Fibroblast of lung (primary cell): ENCODE measurements around the gene ZNF775. TPM values are rescaled to one million over a fixed set of nuclear protein-coding genes. Genes with fewer than 3 reads are reported as not detected.

Experiments
- DNase-seq, 2 donors: peaks; one replicate each; pipeline versions ENCODE4 v3.0.0 to v3.0.0-alpha.2; 2010; ENCODE audit warnings: low read depth in 2 of 2
- H2AFZ ChIP-seq: 2 replicates; pipeline ENCODE4 v1.5.1; 2012; ENCODE audit warnings: low read length, control low read depth, inconsistent platforms
- H3K27ac ChIP-seq: 2 replicates; pipeline ENCODE4 v1.5.1; 2011; ENCODE audit warnings: low read length, control low read depth; ENCODE audit not compliant: insufficient read depth
- H3K27me3 ChIP-seq: 2 replicates; pipeline ENCODE4 v1.5.1; 2011; ENCODE audit warnings: mild to moderate bottlenecking, low read length; ENCODE audit not compliant: control insufficient read depth, insufficient read depth
- H3K36me3 ChIP-seq: 2 replicates; pipeline ENCODE4 v1.5.1; 2011; ENCODE audit warnings: low read length; ENCODE audit not compliant: control insufficient read depth, insufficient read depth
- H3K4me1 ChIP-seq: 2 replicates; pipeline ENCODE4 v1.5.1; 2011; ENCODE audit warnings: low read length; ENCODE audit not compliant: control insufficient read depth, insufficient read depth; ENCODE audit errors: extremely low read depth
- H3K4me2 ChIP-seq: 2 replicates; pipeline ENCODE4 v1.5.1; 2011; ENCODE audit warnings: low read length, control low read depth; ENCODE audit not compliant: insufficient read depth; ENCODE audit errors: extremely low read depth
- H3K4me3 ChIP-seq, 4 experiments: fragments of 200-600 bp in 1 of 4; sonication (generic) in 1 of 4; replicated peaks in 1 of 4; 2 replicates each; pipeline ENCODE4 v1.5.1; 2011 to 2016; ENCODE audit warnings: low read length in 4 of 4, low read depth in 3 of 4, mild to moderate bottlenecking in 3 of 4, control low read depth in 2 of 4, inconsistent platforms in 1 of 4, mixed read lengths in 1 of 4; ENCODE audit not compliant: insufficient read depth in 1 of 4; ENCODE audit errors: control extremely low read depth in 1 of 4
- H3K79me2 ChIP-seq: 2 replicates; pipeline ENCODE4 v1.5.1; 2012; ENCODE audit warnings: mild to moderate bottlenecking, low read length, inconsistent platforms; ENCODE audit not compliant: control insufficient read depth, insufficient read depth
- H3K9ac ChIP-seq: 2 replicates; pipeline ENCODE4 v1.5.1; 2011; ENCODE audit warnings: mild to moderate bottlenecking, low read length, control low read depth; ENCODE audit not compliant: insufficient read depth
- H3K9me3 ChIP-seq: 2 replicates; pipeline ENCODE4 v1.5.1; 2012; ENCODE audit warnings: low read depth, low read length; ENCODE audit not compliant: control insufficient read depth, insufficient read depth
- H4K20me1 ChIP-seq: 2 replicates; pipeline ENCODE4 v1.5.1; 2011; ENCODE audit warnings: low read length; ENCODE audit not compliant: control insufficient read depth, insufficient read depth; ENCODE audit errors: extremely low read depth
- EZH2 ChIP-seq: IDR thresholded peaks from 2 replicates; pipeline ENCODE4 v1.5.1; 2012; ENCODE audit warnings: low read length, control low read depth, mild to moderate bottlenecking; ENCODE audit errors: missing control alignments
- polyA plus RNA-seq, 2 donors: library from polyadenylated mRNA; depleted of rRNA in 1 of 2; stranded (reverse) in 1 of 2; unstranded in 1 of 2; fragments of >200 nt; gene quantifications; 2 replicates each; pipeline ENCODE4 v1.2.1, GENCODE V29; 2011 to 2012; ENCODE audit warnings: missing spikeins in 1 of 2
- total RNA-seq: library from RNA; depleted of rRNA; stranded (reverse); fragments of >200 nt; gene quantifications from 2 replicates; pipeline ENCODE4 v1.2.1, GENCODE V29; 2014
- TF ChIP-seq, protein P1 (sequence below), 2 donors: IDR thresholded peaks in 1 of 2; conservative IDR thresholded peaks in 1 of 2; 1 replicate in 1 of 2; 2 replicates in 1 of 2; pipeline ENCODE4 v1.5.1; 2011 to 2012; ENCODE audit warnings: low read length in 2 of 2, control low read depth in 1 of 2, inconsistent platforms in 1 of 2, low read depth in 1 of 2, mild to moderate bottlenecking in 1 of 2

ZNF775 gene
- total and polyA plus RNA-seq, 2 donors (not counting 1 experiment from before 2014, with no cell fraction given), result 1.2 to 9.6 TPM

- Histone ChIP-seq H3K9me3 (no peaks in the 10 kb centered on the region), H3K36me3 (no peaks in the 10 kb centered on the region), H3K27me3 (no peaks in the 10 kb centered on the region), H3K4me3 (no peak overlapping the region), H3K79me2 (no peaks in the 10 kb centered on the region), H3K27ac (no peak overlapping the region), H2AFZ (no peak overlapping the region), H3K4me2 (no peak overlapping the region), H4K20me1 (no peaks in the 10 kb centered on the region), H3K4me1 (no peaks in the 10 kb centered on the region), H3K9ac (no peak overlapping the region)
- DNase-seq, result no peak
- TF ChIP-seq, protein P1, sequence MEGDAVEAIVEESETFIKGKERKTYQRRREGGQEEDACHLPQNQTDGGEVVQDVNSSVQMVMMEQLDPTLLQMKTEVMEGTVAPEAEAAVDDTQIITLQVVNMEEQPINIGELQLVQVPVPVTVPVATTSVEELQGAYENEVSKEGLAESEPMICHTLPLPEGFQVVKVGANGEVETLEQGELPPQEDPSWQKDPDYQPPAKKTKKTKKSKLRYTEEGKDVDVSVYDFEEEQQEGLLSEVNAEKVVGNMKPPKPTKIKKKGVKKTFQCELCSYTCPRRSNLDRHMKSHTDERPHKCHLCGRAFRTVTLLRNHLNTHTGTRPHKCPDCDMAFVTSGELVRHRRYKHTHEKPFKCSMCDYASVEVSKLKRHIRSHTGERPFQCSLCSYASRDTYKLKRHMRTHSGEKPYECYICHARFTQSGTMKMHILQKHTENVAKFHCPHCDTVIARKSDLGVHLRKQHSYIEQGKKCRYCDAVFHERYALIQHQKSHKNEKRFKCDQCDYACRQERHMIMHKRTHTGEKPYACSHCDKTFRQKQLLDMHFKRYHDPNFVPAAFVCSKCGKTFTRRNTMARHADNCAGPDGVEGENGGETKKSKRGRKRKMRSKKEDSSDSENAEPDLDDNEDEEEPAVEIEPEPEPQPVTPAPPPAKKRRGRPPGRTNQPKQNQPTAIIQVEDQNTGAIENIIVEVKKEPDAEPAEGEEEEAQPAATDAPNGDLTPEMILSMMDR (conservative IDR thresholded peaks at IDR 0.05 in 1 of 2, IDR thresholded peaks at IDR 0.05 in 1 of 2; ENCODE audit: low read depth in 1 of 2, low read length in 2 of 2), result no peak
- TF ChIP-seq EZH2, result no peak
These were observed 21.9 kb upstream of the ZNF775 start for GRCh38 chr7:150357270-150357669.

DNA sequence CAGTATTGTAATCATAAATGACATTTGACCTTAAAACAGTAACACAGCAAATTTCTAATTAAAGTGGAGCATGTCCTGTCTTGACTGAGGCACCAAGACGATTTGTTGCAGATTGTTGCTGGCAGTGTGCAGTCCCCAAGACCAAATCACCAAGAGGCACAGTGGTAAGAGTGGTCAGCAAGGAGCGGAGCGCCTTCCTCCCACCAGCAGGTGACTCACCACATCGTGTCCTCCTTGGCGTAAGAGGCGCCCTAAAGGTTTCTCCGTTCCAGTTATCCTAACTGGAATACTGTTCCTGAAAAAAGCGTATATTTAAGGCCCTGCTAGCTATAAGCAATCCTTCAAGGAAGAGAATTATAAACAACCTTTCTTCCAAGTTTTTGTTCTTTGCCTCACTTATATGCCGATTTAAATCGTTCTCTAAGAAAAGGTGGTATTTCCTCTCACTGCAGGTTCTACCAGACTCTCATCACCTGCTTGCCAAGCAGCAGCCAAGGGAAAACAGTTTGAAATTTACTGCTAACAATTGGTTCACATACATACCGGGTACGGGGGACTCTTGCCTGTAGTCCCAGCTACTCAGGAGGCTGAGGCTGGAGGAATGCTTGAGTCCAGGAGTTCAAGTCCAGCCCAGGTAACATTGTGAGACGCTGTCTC is 21.2 kb upstream of the ZNF775 start:
- DNase-seq, result peak in 1 of 2 donors; percentile 61
- H3K79me2 ChIP-seq, result no peaks in the 10 kb centered on the region
- no peak overlapping the region for H3K4me2 ChIP-seq
- no peaks in the 10 kb centered on the region for H4K20me1 ChIP-seq
- no peaks in the 10 kb centered on the region for H3K36me3 ChIP-seq
- TF ChIP-seq, protein P1 (conservative IDR thresholded peaks at IDR 0.05 in 1 of 2, IDR thresholded peaks at IDR 0.05 in 1 of 2; ENCODE audit: low read depth in 1 of 2, low read length in 2 of 2), result no peak
- no peak for TF ChIP-seq EZH2
- H3K9me3 ChIP-seq, result no peaks in the 10 kb centered on the region
- H3K27me3 ChIP-seq, result no peaks in the 10 kb centered on the region
- H2AFZ ChIP-seq, result no peak overlapping the region
- H3K4me3 ChIP-seq, result no peak overlapping the region
- no peak overlapping the region for H3K27ac ChIP-seq
- no peak overlapping the region for H3K9ac ChIP-seq
- no peaks in the 10 kb centered on the region for H3K4me1 ChIP-seq

- Histone ChIP-seq H3K27ac (no peak overlapping the region), H3K79me2 (no peaks in the 10 kb centered on the region), H3K4me1 (no peaks in the 10 kb centered on the region), H3K9me3 (no peaks in the 10 kb centered on the region), H3K4me3 (no peak overlapping the region), H3K4me2 (no peak overlapping the region), H3K9ac (no peak overlapping the region), H4K20me1 (no peaks in the 10 kb centered on the region), H2AFZ (no peak overlapping the region), H3K36me3 (no peaks in the 10 kb centered on the region), H3K27me3 (no peaks in the 10 kb centered on the region)
- no peak for DNase-seq
- TF ChIP-seq, protein P1 (conservative IDR thresholded peaks at IDR 0.05 in 1 of 2, IDR thresholded peaks at IDR 0.05 in 1 of 2; ENCODE audit: low read depth in 1 of 2, low read length in 2 of 2), result no peak
- TF ChIP-seq EZH2, result no peak
These were observed 20.7 kb upstream of the ZNF775 start for GRCh38 chr7:150358433-150358832.
